ENCODE data around the gene PLCD1.

DNA sequence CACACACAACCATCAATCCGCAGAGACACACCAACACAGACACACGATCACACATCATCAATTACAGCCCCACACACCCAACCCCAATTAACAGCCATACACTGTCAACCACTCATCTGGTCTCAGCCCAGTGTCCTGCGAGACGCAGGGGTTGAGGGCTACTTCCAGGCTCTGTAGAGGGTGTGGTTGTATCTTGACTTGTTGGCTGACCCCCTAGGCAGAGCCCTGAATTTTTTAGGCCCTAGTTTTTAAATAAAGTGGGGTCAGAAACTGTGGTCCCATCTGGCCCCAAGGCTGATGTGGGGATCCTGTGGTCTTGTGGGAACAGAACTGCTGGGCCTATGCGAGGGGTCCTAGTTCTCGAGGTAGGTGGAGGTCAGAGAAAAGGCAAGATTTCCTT, 29.6 kb downstream of the PLCD1 start:
- no peak for TF ChIP-seq ZFP3 (CRISPR knock-in tag; IDR thresholded peaks at IDR 0.05)
- TF ChIP-seq, protein P1, sequence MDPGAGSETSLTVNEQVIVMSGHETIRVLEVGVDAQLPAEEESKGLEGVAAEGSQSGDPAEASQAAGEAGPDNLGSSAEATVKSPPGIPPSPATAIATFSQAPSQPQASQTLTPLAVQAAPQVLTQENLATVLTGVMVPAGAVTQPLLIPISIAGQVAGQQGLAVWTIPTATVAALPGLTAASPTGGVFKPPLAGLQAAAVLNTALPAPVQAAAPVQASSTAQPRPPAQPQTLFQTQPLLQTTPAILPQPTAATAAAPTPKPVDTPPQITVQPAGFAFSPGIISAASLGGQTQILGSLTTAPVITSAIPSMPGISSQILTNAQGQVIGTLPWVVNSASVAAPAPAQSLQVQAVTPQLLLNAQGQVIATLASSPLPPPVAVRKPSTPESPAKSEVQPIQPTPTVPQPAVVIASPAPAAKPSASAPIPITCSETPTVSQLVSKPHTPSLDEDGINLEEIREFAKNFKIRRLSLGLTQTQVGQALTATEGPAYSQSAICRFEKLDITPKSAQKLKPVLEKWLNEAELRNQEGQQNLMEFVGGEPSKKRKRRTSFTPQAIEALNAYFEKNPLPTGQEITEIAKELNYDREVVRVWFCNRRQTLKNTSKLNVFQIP (CRISPR knock-in tag; IDR thresholded peaks at IDR 0.05; ENCODE audit: borderline replicate concordance, low read depth), result no peak
- no peak for TF ChIP-seq RARB (CRISPR knock-in tag; IDR thresholded peaks at IDR 0.05)
- no peak for TF ChIP-seq PPARA (CRISPR knock-in tag; IDR thresholded peaks at IDR 0.05; ENCODE audit: borderline replicate concordance)
- TF ChIP-seq, protein P2, sequence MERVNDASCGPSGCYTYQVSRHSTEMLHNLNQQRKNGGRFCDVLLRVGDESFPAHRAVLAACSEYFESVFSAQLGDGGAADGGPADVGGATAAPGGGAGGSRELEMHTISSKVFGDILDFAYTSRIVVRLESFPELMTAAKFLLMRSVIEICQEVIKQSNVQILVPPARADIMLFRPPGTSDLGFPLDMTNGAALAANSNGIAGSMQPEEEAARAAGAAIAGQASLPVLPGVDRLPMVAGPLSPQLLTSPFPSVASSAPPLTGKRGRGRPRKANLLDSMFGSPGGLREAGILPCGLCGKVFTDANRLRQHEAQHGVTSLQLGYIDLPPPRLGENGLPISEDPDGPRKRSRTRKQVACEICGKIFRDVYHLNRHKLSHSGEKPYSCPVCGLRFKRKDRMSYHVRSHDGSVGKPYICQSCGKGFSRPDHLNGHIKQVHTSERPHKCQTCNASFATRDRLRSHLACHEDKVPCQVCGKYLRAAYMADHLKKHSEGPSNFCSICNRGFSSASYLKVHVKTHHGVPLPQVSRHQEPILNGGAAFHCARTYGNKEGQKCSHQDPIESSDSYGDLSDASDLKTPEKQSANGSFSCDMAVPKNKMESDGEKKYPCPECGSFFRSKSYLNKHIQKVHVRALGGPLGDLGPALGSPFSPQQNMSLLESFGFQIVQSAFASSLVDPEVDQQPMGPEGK (CRISPR knock-in tag; IDR thresholded peaks at IDR 0.05; ENCODE audit: borderline replicate concordance), result no peak
- TF ChIP-seq, protein P3, sequence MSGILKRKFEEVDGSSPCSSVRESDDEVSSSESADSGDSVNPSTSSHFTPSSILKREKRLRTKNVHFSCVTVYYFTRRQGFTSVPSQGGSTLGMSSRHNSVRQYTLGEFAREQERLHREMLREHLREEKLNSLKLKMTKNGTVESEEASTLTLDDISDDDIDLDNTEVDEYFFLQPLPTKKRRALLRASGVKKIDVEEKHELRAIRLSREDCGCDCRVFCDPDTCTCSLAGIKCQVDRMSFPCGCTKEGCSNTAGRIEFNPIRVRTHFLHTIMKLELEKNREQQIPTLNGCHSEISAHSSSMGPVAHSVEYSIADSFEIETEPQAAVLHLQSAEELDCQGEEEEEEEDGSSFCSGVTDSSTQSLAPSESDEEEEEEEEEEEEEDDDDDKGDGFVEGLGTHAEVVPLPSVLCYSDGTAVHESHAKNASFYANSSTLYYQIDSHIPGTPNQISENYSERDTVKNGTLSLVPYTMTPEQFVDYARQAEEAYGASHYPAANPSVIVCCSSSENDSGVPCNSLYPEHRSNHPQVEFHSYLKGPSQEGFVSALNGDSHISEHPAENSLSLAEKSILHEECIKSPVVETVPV (CRISPR knock-in tag; IDR thresholded peaks at IDR 0.05), result no peak
- TF ChIP-seq ZNF70 (CRISPR knock-in tag; IDR thresholded peaks at IDR 0.05), result no peak
- no peak for TF ChIP-seq CSDC2 (CRISPR knock-in tag; IDR thresholded peaks at IDR 0.05)
- TF ChIP-seq ZC3H10 (CRISPR knock-in tag; IDR thresholded peaks at IDR 0.05), result no peak
- no peak for TF ChIP-seq ZFP30 (CRISPR knock-in tag; IDR thresholded peaks at IDR 0.05)
- no peak for TF ChIP-seq ARNTL (CRISPR knock-in tag; IDR thresholded peaks at IDR 0.05; ENCODE audit: borderline replicate concordance, low read depth)
- no peak for TF ChIP-seq ISL1 (CRISPR knock-in tag; IDR thresholded peaks at IDR 0.05)
- TF ChIP-seq OSR1 (CRISPR knock-in tag; IDR thresholded peaks at IDR 0.05), result no peak

Measured in SK-N-SH treated with all-trans-retinoic acid at 6 μM for 48 hours (cell line).